HCT116 (cell line): ENCODE data around the gene EYA3.

Experiments used
- EZH2 ChIP-seq: fragments of 200-600 bp; sonication (generic); IDR thresholded peaks from 2 replicates; pipeline ENCODE4 v1.6.1; 2017; ENCODE audit warnings: antibody characterized with exemption, mixed run types
- FOSL1 ChIP-seq: IDR thresholded peaks from 2 replicates; pipeline ENCODE4 v1.6.1; 2012; ENCODE audit warnings: low read depth
- SIN3A ChIP-seq: IDR thresholded peaks from 2 replicates; pipeline ENCODE4 v1.6.1; 2012; ENCODE audit warnings: low read depth
- ZNF274 ChIP-seq: fragments of 200-500 bp; sonication (Bioruptor generic); IDR thresholded peaks from 2 replicates; pipeline ENCODE4 v1.6.1; 2014; ENCODE audit warnings: mild to moderate bottlenecking, low read depth, low read length, inconsistent platforms
- TF ChIP-seq, protein P1 (sequence below): IDR thresholded peaks from 2 replicates; pipeline ENCODE4 v1.6.1; 2012; ENCODE audit warnings: low read depth
- TF ChIP-seq, protein P2 (sequence below), 3 experiments: fragments of 200-600 bp in 1 of 3; sonication (generic) in 1 of 3; IDR thresholded peaks in 2 of 3; conservative IDR thresholded peaks in 1 of 3; 2 replicates each; pipeline ENCODE4 v1.5.1; 2012 to 2017; ENCODE audit warnings: low read depth in 2 of 3, low read length in 2 of 3, antibody characterized with exemption in 1 of 3, borderline replicate concordance in 1 of 3, control low read depth in 1 of 3, mild to moderate bottlenecking in 1 of 3, mixed read lengths in 1 of 3, mixed run types in 1 of 3, moderate library complexity in 1 of 3; ENCODE audit not compliant: insufficient read depth in 1 of 3

DNA sequence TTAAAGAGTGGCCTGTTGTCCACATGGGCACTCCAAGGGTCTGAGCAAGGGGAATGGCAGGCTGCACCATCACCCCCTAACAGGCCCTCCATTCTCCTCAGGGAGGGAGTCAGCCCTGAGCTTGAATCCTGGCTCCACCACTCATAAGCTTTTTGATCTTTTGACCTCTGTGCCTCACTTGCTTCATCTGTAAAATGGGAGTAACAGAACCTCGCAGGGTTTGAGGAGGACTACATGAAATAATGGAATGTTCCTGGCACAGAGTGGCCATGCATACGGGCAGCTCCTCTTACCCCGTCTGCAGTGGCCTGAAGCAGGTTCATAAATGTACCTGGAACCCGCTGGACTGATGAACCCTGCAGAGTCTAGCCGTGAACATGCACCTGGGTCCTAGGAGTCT, 130.8 kb downstream of the EYA3 start:
- TF ChIP-seq, protein P1, sequence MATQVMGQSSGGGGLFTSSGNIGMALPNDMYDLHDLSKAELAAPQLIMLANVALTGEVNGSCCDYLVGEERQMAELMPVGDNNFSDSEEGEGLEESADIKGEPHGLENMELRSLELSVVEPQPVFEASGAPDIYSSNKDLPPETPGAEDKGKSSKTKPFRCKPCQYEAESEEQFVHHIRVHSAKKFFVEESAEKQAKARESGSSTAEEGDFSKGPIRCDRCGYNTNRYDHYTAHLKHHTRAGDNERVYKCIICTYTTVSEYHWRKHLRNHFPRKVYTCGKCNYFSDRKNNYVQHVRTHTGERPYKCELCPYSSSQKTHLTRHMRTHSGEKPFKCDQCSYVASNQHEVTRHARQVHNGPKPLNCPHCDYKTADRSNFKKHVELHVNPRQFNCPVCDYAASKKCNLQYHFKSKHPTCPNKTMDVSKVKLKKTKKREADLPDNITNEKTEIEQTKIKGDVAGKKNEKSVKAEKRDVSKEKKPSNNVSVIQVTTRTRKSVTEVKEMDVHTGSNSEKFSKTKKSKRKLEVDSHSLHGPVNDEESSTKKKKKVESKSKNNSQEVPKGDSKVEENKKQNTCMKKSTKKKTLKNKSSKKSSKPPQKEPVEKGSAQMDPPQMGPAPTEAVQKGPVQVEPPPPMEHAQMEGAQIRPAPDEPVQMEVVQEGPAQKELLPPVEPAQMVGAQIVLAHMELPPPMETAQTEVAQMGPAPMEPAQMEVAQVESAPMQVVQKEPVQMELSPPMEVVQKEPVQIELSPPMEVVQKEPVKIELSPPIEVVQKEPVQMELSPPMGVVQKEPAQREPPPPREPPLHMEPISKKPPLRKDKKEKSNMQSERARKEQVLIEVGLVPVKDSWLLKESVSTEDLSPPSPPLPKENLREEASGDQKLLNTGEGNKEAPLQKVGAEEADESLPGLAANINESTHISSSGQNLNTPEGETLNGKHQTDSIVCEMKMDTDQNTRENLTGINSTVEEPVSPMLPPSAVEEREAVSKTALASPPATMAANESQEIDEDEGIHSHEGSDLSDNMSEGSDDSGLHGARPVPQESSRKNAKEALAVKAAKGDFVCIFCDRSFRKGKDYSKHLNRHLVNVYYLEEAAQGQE: no peak
- TF ChIP-seq FOSL1: no peak
- TF ChIP-seq, protein P2, sequence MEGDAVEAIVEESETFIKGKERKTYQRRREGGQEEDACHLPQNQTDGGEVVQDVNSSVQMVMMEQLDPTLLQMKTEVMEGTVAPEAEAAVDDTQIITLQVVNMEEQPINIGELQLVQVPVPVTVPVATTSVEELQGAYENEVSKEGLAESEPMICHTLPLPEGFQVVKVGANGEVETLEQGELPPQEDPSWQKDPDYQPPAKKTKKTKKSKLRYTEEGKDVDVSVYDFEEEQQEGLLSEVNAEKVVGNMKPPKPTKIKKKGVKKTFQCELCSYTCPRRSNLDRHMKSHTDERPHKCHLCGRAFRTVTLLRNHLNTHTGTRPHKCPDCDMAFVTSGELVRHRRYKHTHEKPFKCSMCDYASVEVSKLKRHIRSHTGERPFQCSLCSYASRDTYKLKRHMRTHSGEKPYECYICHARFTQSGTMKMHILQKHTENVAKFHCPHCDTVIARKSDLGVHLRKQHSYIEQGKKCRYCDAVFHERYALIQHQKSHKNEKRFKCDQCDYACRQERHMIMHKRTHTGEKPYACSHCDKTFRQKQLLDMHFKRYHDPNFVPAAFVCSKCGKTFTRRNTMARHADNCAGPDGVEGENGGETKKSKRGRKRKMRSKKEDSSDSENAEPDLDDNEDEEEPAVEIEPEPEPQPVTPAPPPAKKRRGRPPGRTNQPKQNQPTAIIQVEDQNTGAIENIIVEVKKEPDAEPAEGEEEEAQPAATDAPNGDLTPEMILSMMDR (IDR thresholded peaks at IDR 0.05 in 2 of 3, conservative IDR thresholded peaks at IDR 0.05 in 1 of 3; ENCODE audit: borderline replicate concordance in 1 of 3, insufficient read depth in 1 of 3, low read depth in 2 of 3, low read length in 2 of 3): no peak
- TF ChIP-seq EZH2: no peak
- no peak for TF ChIP-seq SIN3A
- TF ChIP-seq ZNF274: no peak
